COR-L47 (cell line): ENCODE results near the gene DIAPH2.

Experiments used
- DNase-seq: peaks from one replicate; lab custom pipeline; 2025; lab: John Stamatoyannopoulos, UW

Gene DIAPH2

GRCh38 chrX:97482666-97483300 lies 798.1 kb downstream of the DIAPH2 start:
- no peak for DNase-seq

DNA sequence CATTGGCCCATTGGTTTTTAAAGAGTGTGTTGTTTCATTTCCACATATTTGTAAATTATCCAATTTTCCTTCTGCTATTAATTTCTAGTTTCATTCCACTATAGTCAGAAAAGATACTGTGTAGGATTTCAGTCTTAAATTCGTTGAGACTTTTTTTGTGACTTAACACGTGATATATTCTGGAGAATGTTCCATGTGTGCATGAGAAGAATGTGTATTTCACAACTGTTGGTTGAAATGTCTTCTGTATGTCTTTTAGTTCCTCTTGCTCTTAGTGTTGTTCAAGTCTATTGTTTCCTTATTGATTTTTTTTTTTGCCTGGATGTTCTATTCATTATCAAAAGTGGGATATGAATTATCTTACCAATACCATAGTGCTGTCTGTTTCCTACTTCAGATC lies 806.0 kb downstream of the DIAPH2 start:
- DNase-seq = no peak

- DNase-seq = no peak
These were observed 810.2 kb downstream of the DIAPH2 start for GRCh38 chrX:97494756-97495372.

DNA sequence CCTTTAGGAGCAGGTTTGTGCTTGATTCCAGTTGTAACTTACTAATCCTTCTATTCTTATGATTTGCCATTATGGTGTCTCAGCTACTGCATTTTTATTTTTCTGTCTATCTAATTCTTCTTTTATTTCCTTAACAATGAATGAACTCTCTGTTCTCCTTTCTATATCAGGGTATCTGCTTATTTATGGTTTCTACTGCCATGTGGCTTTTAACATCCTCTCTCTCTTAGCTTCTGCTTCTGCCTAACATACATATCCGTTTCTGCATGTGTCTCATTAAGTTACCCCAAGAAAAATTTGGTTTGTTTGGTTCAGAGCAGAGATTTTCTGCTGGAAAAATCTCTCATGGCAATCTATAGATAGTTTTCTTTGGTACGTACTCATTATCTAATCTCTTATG lies 813.5 kb downstream of the DIAPH2 start:
- no peak for DNase-seq

DNA sequence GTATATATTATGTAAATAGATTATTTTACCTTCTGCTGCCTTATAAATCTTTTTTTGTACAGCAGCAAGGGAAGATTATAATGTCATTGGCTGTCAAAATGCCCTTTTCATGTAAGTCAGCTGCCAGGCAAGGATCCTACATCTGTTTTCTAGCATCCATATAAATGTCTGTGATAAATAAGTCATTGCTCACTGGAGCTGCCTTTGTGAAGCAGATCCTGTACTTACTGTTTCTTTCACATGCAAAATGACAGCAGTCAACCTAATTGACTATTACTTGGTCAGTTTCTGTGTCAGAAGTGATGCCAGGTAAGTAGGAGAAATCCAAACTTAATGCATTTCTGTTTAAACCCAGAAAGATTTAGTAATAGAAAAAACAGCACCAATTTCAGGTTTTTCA lies 819.8 kb downstream of the DIAPH2 start:
- DNase-seq = no peak

- no peak for DNase-seq
These were observed 833.1 kb downstream of the DIAPH2 start for GRCh38 chrX:97517763-97518162.

DNA sequence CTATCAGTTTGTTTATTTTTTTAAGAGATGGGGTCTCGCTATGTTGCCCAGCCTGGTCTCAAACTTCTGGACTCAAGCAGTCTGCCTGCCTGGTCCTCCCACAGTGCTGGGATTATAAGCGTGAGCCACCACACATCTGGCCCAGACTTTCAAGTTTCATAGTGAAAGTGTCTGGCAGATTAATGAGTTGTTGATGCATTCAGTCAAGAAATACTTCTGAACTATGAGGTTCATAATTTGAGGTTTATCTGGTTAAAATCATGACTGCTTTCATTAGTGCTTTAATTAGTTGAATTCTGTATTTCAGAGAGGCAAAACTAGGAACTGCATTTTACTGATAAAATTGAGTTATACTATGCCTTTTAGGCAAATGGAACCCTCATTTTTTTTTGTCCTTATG lies 837.7 kb downstream of the DIAPH2 start:
- no peak for DNase-seq

GRCh38 chrX:97524340-97524739 lies 839.7 kb downstream of the DIAPH2 start:
- DNase-seq = no peak

DNA sequence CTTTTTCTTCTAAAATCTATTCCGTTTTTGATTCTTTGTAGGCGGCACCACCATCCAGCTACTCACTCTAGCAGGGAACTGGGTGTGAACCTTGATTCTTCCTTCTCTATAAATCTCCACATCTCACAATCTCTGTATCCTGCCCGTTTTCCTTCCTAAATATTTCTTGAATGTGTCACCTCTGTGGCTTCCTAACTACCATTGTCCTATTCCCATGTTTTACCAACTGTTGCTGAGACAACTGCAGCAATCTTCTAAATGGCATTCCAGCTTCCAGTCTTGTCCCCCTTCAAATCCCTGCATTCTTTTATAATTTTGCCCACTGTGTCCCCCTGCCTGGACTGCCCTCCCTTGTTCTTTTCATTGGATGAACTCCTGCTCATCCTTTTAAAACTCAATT lies 840.4 kb downstream of the DIAPH2 start:
- DNase-seq = no peak

DNA sequence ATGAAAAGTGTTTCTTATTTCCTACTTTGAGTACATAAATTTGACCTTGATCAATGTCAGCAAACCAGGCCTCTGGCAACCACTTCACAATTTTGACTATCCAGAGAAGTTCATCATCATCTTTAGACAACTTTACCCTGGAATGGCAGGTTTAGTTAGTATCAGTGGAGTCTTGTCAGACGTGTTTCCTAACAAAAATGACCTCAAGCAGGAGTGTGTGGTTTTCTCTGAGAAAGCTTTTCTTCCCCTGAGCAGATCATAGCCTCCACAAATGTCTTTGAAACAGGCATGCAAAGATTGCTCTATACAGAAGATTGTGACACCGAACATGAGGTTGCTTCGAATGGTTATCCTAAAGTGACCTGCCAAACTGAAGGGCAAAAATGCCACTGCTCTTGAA lies 841.3 kb downstream of the DIAPH2 start:
- no peak for DNase-seq

DNA sequence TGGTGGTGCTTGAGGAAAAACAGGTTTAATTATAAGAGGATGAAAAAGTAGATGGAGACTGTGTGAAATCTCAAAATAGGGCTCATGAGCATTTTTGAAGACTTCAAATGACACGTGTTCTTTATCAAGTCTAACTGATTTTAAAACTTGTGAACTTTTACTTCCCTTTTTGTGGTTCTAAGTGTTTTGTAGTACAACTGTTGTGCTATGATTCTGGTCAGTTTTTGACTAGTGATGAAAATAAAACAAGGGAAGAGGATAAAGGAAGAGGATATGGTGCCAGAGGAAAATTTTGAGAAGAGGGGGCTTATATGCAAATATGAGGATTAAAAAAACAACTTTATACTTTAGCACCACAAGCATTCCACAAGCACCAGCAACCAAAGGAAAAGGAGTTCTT lies 843.1 kb downstream of the DIAPH2 start:
- no peak for DNase-seq

DNA sequence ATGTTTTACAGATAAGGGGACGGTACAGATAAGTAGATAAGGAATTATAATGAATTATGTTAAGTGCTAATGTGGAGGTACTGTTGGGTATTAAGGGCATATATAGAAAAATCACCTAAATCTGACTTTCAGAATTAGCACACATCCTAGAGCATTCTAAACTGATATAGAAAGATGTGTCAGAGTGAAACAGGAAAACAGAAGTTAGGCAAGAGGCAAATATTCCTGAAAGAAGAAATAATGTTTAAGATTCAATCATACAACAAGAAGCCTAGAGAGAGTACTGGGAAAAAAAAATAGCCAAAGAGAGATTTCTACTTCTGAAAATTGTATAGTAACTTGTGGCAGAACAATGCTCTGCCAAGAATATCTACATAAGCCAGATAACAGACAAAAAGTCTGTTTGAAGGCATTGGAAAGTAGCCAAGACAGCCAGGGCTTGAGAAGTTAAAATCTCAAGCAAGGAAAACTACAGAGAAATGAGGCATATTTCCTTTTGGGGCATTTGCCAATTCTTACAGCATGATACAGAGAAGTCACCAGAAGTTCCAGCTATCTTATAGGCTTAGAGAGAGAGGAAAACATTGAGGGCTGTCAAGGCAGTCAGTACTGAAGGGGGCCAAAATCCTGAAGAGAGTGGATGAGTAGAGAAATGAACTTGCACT lies 845.0 kb downstream of the DIAPH2 start:
- DNase-seq = no peak

DNA sequence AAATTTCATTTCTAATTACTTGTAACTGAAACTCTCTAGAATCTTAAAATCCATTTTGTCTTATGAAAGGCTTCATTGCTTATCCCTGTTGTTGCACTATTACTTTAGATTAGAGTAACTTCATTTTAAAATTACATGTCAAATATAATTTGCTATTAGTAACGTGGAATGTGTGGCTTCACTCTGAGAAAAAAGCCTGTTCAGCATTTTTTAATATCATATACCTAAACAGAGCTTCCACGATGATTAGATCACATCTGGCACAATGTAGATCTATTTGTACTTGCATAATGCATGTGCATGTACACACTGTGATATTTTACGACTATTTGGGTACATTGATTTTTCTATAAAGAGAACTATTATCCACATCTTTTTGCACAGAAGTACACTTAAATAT lies 847.2 kb downstream of the DIAPH2 start:
- DNase-seq = no peak

DNA sequence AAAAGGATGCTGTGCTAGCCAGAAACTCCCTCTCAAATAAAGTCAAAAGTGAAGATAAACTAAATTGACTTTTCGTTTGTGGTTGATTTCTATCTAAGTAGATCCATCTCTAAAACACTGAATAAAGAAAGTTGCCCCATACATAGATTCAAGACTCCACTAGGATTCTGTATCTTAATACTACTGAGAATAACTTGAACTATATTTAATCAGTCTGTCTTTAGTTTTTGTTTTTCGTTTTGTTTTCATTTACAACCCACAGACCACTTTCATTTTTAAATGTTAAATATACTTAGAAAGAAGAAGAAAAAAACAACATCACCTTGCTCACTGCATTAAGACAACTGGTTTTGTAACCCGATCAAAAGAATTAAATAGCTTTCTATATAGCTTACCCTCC lies 854.1 kb downstream of the DIAPH2 start:
- no peak for DNase-seq

GRCh38 chrX:97539970-97540519 lies 855.4 kb downstream of the DIAPH2 start:
- no peak for DNase-seq

GRCh38 chrX:97547877-97548578 lies 863.4 kb downstream of the DIAPH2 start:
- no peak for DNase-seq

- DNase-seq = no peak
These were observed 867.2 kb downstream of the DIAPH2 start for GRCh38 chrX:97551821-97552220.

DNA sequence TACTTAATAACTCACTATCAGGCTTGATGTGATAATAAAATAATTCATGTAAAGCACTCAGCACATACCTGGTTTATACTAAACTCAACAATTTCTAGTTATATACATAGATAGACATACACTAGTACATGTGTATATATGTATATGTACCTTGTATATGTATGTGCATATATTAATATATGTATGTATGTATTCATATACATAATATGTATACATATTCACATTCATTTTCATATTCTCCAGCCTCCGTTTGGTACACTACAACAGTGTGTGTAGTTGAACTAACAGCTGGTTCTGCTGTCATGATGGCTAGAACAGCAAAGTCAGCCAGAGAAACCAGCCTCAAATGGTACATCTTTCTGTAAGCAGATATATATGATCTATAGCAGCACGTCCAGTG lies 869.2 kb downstream of the DIAPH2 start:
- DNase-seq = no peak

DNA sequence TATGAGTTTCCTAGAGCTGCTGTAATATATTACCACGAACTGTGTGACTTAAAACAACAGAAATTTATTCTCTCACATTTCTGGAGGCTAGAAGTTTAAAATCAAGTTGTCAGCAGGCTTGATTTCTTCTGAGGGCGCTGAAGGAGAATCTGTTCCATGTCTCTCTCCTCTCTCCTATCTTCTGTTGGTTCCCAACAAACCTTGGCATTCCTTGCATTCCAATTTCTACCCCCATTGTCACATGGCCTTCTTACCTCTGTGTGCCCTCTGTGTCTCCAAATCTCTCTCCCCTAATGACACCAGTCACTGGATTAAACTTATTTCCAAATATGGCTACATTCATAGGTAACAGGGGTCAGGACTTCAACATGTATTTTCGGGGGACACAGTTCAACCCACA lies 871.7 kb downstream of the DIAPH2 start:
- DNase-seq = no peak

GRCh38 chrX:97563531-97564133 lies 879.0 kb downstream of the DIAPH2 start:
- DNase-seq = no peak

GRCh38 chrX:97564496-97564895 lies 879.9 kb downstream of the DIAPH2 start:
- no peak for DNase-seq

- no peak for DNase-seq
These were observed 902.5 kb downstream of the DIAPH2 start for GRCh38 chrX:97587171-97587570.
